ENCODE measurements around the gene ANK3.

Gene ANK3

GRCh38 chr10:60139290-60139689, 250.4 kb downstream of the ANK3 start:
- Histone ChIP-seq H3K27me3 (ENCODE audit: control insufficient read depth, insufficient read depth, low read length, poor library complexity, severe bottlenecking) (no peaks in the 10 kb centered on the region), H3K27ac (ENCODE audit: insufficient read depth, low read depth, low read length, poor library complexity, severe bottlenecking) (no peak overlapping the region), H3K36me3 (ENCODE audit: control insufficient read depth, insufficient read depth, low read length) (peaks cover 2% of the 10 kb centered on the region), H3K9me3 (ENCODE audit: control insufficient read depth, low read length) (no peaks in the 10 kb centered on the region), H3K4me1 (ENCODE audit: control insufficient read depth, insufficient read depth, low read length) (peaks cover 15% of the 10 kb centered on the region), H3K4me3 (ENCODE audit: insufficient read depth, low read depth, low read length) (peak overlapping the region; percentile 45)
- WGBS, 2 experiments = 88% methylated on average over 2 of the region's 3 CpGs; no CpG with 5 or more reads in 1 of the 2 experiments

DNA sequence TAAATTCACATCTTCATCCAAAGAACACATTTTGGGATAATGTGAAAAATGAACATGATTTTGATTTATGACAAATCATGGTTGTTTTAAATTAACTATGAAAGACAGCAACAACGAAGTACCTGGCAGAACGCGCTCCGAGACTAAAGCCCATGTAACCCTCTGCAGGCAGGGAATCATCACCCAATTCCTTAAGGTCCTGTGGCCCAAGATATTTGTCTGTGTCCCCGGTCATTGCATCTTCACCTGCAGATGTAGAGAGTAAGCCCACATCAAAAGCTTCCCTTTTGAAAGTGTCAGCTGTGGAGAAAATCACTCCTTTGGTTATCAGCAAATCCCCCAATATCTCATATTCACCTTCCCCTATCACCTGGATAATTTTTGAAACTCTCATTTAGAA, 250.8 kb downstream of the ANK3 start:
- Histone ChIP-seq H3K27ac (ENCODE audit: insufficient read depth, low read depth, low read length, poor library complexity, severe bottlenecking) (no peak overlapping the region), H3K4me3 (ENCODE audit: insufficient read depth, low read depth, low read length) (peak overlapping the region; percentile 45)

GRCh38 chr10:60138026-60138425, 251.6 kb downstream of the ANK3 start:
- no peaks in the 10 kb centered on the region for H3K9me3 ChIP-seq (ENCODE audit: control insufficient read depth, low read length)
- H3K27ac ChIP-seq (ENCODE audit: insufficient read depth, low read depth, low read length, poor library complexity, severe bottlenecking) = no peak overlapping the region
- peak overlapping the region; percentile 45 for H3K4me3 ChIP-seq (ENCODE audit: insufficient read depth, low read depth, low read length)
- H3K27me3 ChIP-seq (ENCODE audit: control insufficient read depth, insufficient read depth, low read length, poor library complexity, severe bottlenecking) = no peaks in the 10 kb centered on the region
- peaks cover 15% of the 10 kb centered on the region for H3K4me1 ChIP-seq (ENCODE audit: control insufficient read depth, insufficient read depth, low read length)
- peaks cover 2% of the 10 kb centered on the region for H3K36me3 ChIP-seq (ENCODE audit: control insufficient read depth, insufficient read depth, low read length)

More for the DNA sequence above, 250.8 kb downstream of the ANK3 start:
- peaks cover 2% of the 10 kb centered on the region for H3K36me3 ChIP-seq (ENCODE audit: control insufficient read depth, insufficient read depth, low read length)
- 50 to 56% methylated on average over 5 of the region's 5 CpGs for WGBS, 2 experiments
- no peaks in the 10 kb centered on the region for H3K9me3 ChIP-seq (ENCODE audit: control insufficient read depth, low read length)
- H3K27me3 ChIP-seq (ENCODE audit: control insufficient read depth, insufficient read depth, low read length, poor library complexity, severe bottlenecking) = no peaks in the 10 kb centered on the region
- peaks cover 15% of the 10 kb centered on the region for H3K4me1 ChIP-seq (ENCODE audit: control insufficient read depth, insufficient read depth, low read length)

DNA sequence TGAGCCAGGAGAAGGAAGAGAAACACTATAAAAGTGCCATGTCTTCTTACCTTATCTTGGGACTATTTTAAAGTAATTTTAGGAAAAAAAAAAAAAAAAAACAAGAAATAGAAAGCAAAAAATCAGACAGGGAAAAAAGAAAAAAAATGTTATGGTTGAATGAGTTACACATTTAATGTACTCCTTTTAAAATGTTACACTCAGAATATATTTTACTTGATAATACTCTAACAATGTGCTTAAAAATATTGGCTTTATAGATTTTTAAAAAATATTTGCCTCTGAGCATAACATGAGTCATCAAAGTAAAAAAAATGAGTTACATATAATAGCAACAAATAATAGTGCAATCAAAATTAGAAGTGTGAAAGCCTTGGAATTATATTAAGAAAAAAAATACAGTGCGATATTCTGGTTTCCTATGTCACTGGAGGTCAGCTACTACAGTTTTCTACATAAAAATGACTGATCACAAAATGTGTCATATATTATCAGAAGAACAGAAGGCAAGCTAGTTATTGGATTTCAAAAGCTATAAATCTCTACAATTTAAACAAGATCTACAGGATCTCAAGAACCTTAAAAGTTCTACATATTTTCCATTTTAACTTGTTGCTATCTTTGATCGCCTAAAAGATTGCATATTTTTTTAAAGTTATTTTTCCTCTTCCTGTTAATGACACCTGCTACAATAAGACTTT, 252.2 kb downstream of the ANK3 start:
- Histone ChIP-seq H3K27ac (ENCODE audit: insufficient read depth, low read depth, low read length, poor library complexity, severe bottlenecking) (no peak overlapping the region), H3K4me1 (ENCODE audit: control insufficient read depth, insufficient read depth, low read length) (peaks cover 15% of the 10 kb centered on the region), H3K36me3 (ENCODE audit: control insufficient read depth, insufficient read depth, low read length) (peaks cover 2% of the 10 kb centered on the region), H3K27me3 (ENCODE audit: control insufficient read depth, insufficient read depth, low read length, poor library complexity, severe bottlenecking) (no peaks in the 10 kb centered on the region), H3K9me3 (ENCODE audit: control insufficient read depth, low read length) (no peaks in the 10 kb centered on the region), H3K4me3 (ENCODE audit: insufficient read depth, low read depth, low read length) (no peak overlapping the region)
- WGBS, 2 experiments = 100% methylated on average over 1 to 2 of the region's 2 CpGs

DNA sequence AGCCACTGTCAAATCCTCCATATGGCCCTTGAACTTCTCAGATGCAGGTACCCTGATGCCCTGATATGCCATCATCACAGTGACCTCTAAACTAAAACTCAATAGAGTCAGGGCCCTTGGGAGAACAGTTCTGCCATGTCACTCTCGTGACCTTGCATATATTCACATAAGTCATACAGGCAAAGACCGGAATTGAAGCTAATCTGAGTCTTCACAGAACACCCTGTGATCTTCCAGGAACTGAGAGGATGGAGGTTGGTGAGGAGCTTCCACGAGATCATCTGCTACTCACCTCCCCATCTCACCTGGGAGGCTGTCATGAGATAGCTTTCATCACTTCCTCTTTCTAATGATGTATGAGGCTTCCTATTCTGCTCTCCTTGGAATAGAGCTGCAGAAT, 254.7 kb downstream of the ANK3 start:
- Histone ChIP-seq H3K9me3 (ENCODE audit: control insufficient read depth, low read length) (no peaks in the 10 kb centered on the region), H3K27ac (ENCODE audit: insufficient read depth, low read depth, low read length, poor library complexity, severe bottlenecking) (no peak overlapping the region), H3K36me3 (ENCODE audit: control insufficient read depth, insufficient read depth, low read length) (peaks cover 2% of the 10 kb centered on the region), H3K4me1 (ENCODE audit: control insufficient read depth, insufficient read depth, low read length) (peaks cover 7% of the 10 kb centered on the region), H3K4me3 (ENCODE audit: insufficient read depth, low read depth, low read length) (no peak overlapping the region), H3K27me3 (ENCODE audit: control insufficient read depth, insufficient read depth, low read length, poor library complexity, severe bottlenecking) (no peaks in the 10 kb centered on the region)
- 90 to 93% methylated on average over 3 of the region's 3 CpGs for WGBS, 2 experiments

DNA sequence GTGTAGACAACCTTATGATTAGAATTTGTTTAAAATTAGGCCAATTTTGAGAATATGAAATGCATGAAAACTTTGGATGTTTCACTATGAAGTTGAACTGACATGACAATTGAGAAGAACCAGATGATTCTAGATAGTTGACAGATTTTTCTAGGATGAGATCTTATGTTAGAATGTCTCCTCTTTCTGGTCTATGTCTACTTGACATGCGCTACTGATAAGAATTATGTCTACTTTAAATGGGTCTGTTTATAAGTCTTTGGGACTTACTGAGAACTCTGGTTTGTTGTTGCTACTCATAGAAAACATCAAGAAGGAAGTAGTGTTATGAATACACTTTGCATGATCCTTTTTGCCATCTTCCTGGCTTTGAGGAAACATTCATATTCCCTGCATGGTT, 255.1 kb downstream of the ANK3 start:
- Histone ChIP-seq H3K27ac (ENCODE audit: insufficient read depth, low read depth, low read length, poor library complexity, severe bottlenecking) (no peak overlapping the region), H3K9me3 (ENCODE audit: control insufficient read depth, low read length) (no peaks in the 10 kb centered on the region), H3K27me3 (ENCODE audit: control insufficient read depth, insufficient read depth, low read length, poor library complexity, severe bottlenecking) (no peaks in the 10 kb centered on the region), H3K4me3 (ENCODE audit: insufficient read depth, low read depth, low read length) (no peak overlapping the region), H3K36me3 (ENCODE audit: control insufficient read depth, insufficient read depth, low read length) (peaks cover 2% of the 10 kb centered on the region), H3K4me1 (ENCODE audit: control insufficient read depth, insufficient read depth, low read length) (peaks cover 8% of the 10 kb centered on the region)
- WGBS, 2 experiments = 97 to 100% methylated on average over 1 of the region's 1 CpG

- H3K27ac ChIP-seq (ENCODE audit: insufficient read depth, low read depth, low read length, poor library complexity, severe bottlenecking) = no peak overlapping the region
- H3K4me1 ChIP-seq (ENCODE audit: control insufficient read depth, insufficient read depth, low read length) = peaks cover 3% of the 10 kb centered on the region
- no peaks in the 10 kb centered on the region for H3K27me3 ChIP-seq (ENCODE audit: control insufficient read depth, insufficient read depth, low read length, poor library complexity, severe bottlenecking)
- peaks cover 2% of the 10 kb centered on the region for H3K36me3 ChIP-seq (ENCODE audit: control insufficient read depth, insufficient read depth, low read length)
- H3K9me3 ChIP-seq (ENCODE audit: control insufficient read depth, low read length) = no peaks in the 10 kb centered on the region
- no peak overlapping the region for H3K4me3 ChIP-seq (ENCODE audit: insufficient read depth, low read depth, low read length)
- WGBS, 2 experiments = no CpG with 5 or more reads among the region's 1 CpG
These were observed 259.5 kb downstream of the ANK3 start for GRCh38 chr10:60130130-60130579.

DNA sequence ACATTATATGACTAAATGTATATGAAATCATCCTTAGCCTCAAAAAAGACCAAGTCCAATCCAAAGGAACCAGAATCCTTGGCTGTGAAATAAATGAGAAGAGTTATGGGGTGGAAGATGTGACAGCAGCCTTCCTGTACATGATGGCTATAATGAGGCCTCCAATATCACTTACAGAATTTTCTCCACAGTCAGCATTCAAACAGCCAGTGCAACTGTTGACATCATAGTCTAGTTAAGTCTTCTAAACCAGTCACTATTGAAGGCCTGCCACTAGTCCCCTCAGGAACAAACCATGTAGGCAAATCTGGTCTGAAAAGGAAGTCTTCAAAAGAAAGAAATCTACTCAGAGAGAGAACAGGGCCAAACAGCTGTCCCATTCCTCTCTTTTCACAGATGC, 263.8 kb downstream of the ANK3 start:
- no peak overlapping the region for H3K4me3 ChIP-seq (ENCODE audit: insufficient read depth, low read depth, low read length)
- no peaks in the 10 kb centered on the region for H3K9me3 ChIP-seq (ENCODE audit: control insufficient read depth, low read length)

GRCh38 chr10:60124536-60124935, 265.1 kb downstream of the ANK3 start:
- Histone ChIP-seq H3K4me1 (ENCODE audit: control insufficient read depth, insufficient read depth, low read length) (no peaks in the 10 kb centered on the region), H3K9me3 (ENCODE audit: control insufficient read depth, low read length) (no peaks in the 10 kb centered on the region), H3K4me3 (ENCODE audit: insufficient read depth, low read depth, low read length) (no peak overlapping the region), H3K27me3 (ENCODE audit: control insufficient read depth, insufficient read depth, low read length, poor library complexity, severe bottlenecking) (no peaks in the 10 kb centered on the region), H3K27ac (ENCODE audit: insufficient read depth, low read depth, low read length, poor library complexity, severe bottlenecking) (no peak overlapping the region), H3K36me3 (ENCODE audit: control insufficient read depth, insufficient read depth, low read length) (no peaks in the 10 kb centered on the region)
- 67 to 71% methylated on average over 4 to 5 of the region's 5 CpGs for WGBS, 2 experiments

More for the DNA sequence above, 263.8 kb downstream of the ANK3 start:
- H3K27me3 ChIP-seq (ENCODE audit: control insufficient read depth, insufficient read depth, low read length, poor library complexity, severe bottlenecking) = no peaks in the 10 kb centered on the region
- no peak overlapping the region for H3K27ac ChIP-seq (ENCODE audit: insufficient read depth, low read depth, low read length, poor library complexity, severe bottlenecking)
- peaks cover 3% of the 10 kb centered on the region for H3K4me1 ChIP-seq (ENCODE audit: control insufficient read depth, insufficient read depth, low read length)
- no peaks in the 10 kb centered on the region for H3K36me3 ChIP-seq (ENCODE audit: control insufficient read depth, insufficient read depth, low read length)

DNA sequence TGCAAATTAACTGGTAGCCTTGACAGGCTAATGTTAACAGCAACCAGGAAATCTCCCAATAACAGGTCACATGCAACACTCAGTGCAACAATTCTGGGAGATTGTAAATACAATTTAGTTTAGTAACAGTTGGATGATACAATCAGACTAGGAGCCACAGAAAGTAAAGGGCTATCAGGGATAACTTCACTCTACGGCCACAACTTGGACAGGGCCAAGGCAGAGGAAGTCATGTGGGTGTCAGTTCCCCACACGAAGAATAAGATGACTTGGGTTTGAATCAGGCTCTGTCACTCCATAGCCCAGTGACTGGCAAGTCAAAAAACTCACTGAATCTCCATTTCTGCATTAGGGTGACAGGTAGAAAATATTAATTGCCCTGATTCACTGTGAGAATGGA, 266.0 kb downstream of the ANK3 start:
- 90 to 93% methylated on average over 2 of the region's 2 CpGs for WGBS, 2 experiments
- H3K9me3 ChIP-seq (ENCODE audit: control insufficient read depth, low read length) = no peaks in the 10 kb centered on the region

More for the DNA sequence above, 266.0 kb downstream of the ANK3 start:
- Histone ChIP-seq H3K27me3 (ENCODE audit: control insufficient read depth, insufficient read depth, low read length, poor library complexity, severe bottlenecking) (no peaks in the 10 kb centered on the region), H3K27ac (ENCODE audit: insufficient read depth, low read depth, low read length, poor library complexity, severe bottlenecking) (no peak overlapping the region), H3K36me3 (ENCODE audit: control insufficient read depth, insufficient read depth, low read length) (no peaks in the 10 kb centered on the region), H3K4me1 (ENCODE audit: control insufficient read depth, insufficient read depth, low read length) (no peaks in the 10 kb centered on the region), H3K4me3 (ENCODE audit: insufficient read depth, low read depth, low read length) (no peak overlapping the region)
